Spinal cord (tissue), 4 donors: ENCODE data around the gene SLC8B1. TPM values are rescaled to one million over a fixed set of nuclear protein-coding genes. Genes with fewer than 3 reads are reported as not detected.

Experiments used
- polyA plus RNA-seq, 2 donors: library from polyadenylated mRNA; unstranded; fragments of 120-200 nt; gene quantifications; one replicate each; pipeline ENCODE4 v1.2.1, GENCODE V29; 2013; ENCODE audit not compliant: insufficient read length in 2 of 2
- small RNA-seq: library from RNA; depleted of rRNA; stranded (forward); fragments of <200 nt; gene quantifications from one replicate; pipeline ENCODE3, GENCODE V24; 2014; ENCODE audit warnings: low replicate concordance
- total RNA-seq, 2 donors: library from RNA; depleted of rRNA in 1 of 2; stranded (reverse); fragments of 120-200 nt in 1 of 2; fragments of >200 nt in 1 of 2; gene quantifications; one replicate each; pipeline versions ENCODE4 v1.2.3 to v1.2.4, GENCODE V29; 2013 to 2014

SLC8B1 gene
- total and polyA plus RNA-seq, 4 donors: 8.2 to 21.1 (median 11.6) TPM

Small RNAs within 50 kb of the gene (small RNA-seq; reads per million reads assigned to genes)
- 0.08 reads per million for gene MIR6762

Other genes starting within 250 kb of the SLC8B1 start
- gene RASAL1, start 199.3 kb downstream of the SLC8B1 start, total RNA-seq: 1 to 10 TPM in 1 of 2 donors, under 1 TPM in 1; 0.72 to 2.6 TPM
- gene RASAL1, start 199.3 kb downstream of the SLC8B1 start, polyA plus RNA-seq: 1 to 10 TPM; 2.2 to 3.0 TPM
- 1 to 10 TPM; 1.2 to 7.6 TPM for gene CFAP73, start 185.4 kb downstream of the SLC8B1 start, total RNA-seq
- 10 to 100 TPM; 12.4 to 14.9 TPM for gene CFAP73, start 185.4 kb downstream of the SLC8B1 start, polyA plus RNA-seq
- gene DDX54, start 149.6 kb downstream of the SLC8B1 start, total RNA-seq: 10 to 100 TPM; 14.0 to 19.8 TPM
- gene DDX54, start 149.6 kb downstream of the SLC8B1 start, polyA plus RNA-seq: 10 to 100 TPM; 65.7 to 67.1 TPM
- 10 to 100 TPM; 11.7 to 25.9 TPM for gene RITA1, start 149.4 kb downstream of the SLC8B1 start, total RNA-seq
- gene RITA1, start 149.4 kb downstream of the SLC8B1 start, polyA plus RNA-seq: 10 to 100 TPM; 31.4 to 32.1 TPM
- 10 to 100 TPM; 14.0 to 25.1 TPM for gene TPCN1, start 113.6 kb downstream of the SLC8B1 start, total RNA-seq
- gene TPCN1, start 113.6 kb downstream of the SLC8B1 start, polyA plus RNA-seq: 10 to 100 TPM; 33.1 to 43.8 TPM
- 10 to 100 TPM; 13.2 to 27.0 TPM for gene PLBD2, start 23.5 kb upstream of the SLC8B1 start, total RNA-seq
- gene PLBD2, start 23.5 kb upstream of the SLC8B1 start, polyA plus RNA-seq: 10 to 100 TPM; 46.4 to 50.1 TPM
- gene SDS, start 68.8 kb upstream of the SLC8B1 start, total RNA-seq: under 1 TPM; 0.39 to 0.50 TPM
- 1 to 10 TPM; 1.5 to 2.4 TPM for gene SDS, start 68.8 kb upstream of the SLC8B1 start, polyA plus RNA-seq
- gene SDSL, start 87.3 kb upstream of the SLC8B1 start, total RNA-seq: 10 to 100 TPM in 1 of 2 donors, 1 to 10 TPM in 1; 5.1 to 10.9 TPM
- gene SDSL, start 87.3 kb upstream of the SLC8B1 start, polyA plus RNA-seq: 10 to 100 TPM; 13.3 to 15.2 TPM
- 1 to 10 TPM; 1.6 to 3.5 TPM for gene LHX5, start 136.8 kb upstream of the SLC8B1 start, total RNA-seq
- gene LHX5, start 136.8 kb upstream of the SLC8B1 start, polyA plus RNA-seq: 10 to 100 TPM; 13.0 to 13.2 TPM